Measurements from ENCODE around the gene FBXO36. TPM values are rescaled to one million over a fixed set of nuclear protein-coding genes. Genes with fewer than 3 reads are reported as not detected.

FBXO36 gene
- total RNA-seq, 2 experiments from 2014 or later: 1.5 TPM

Other genes with a start within 250 kb of the FBXO36 start
- not detected for gene DNER, start 207.9 kb upstream of the FBXO36 start, total RNA-seq
- gene TRIP12, start 494 bp upstream of the FBXO36 start, total RNA-seq: 100 to 1,000 TPM; 226 to 253 TPM
- gene SLC16A14, start 146.4 kb downstream of the FBXO36 start, total RNA-seq: 1 to 10 TPM; 1.1 to 1.2 TPM

Measured in activated CD4-positive, alpha-beta memory T cell treated with anti-CD3 and anti-CD28 coated beads for 36 hours (primary cell).